ENCODE measurements around the gene MRPL20. TPM values are rescaled to one million over a fixed set of nuclear protein-coding genes. Genes with fewer than 3 reads are reported as not detected.
A peak's percentile ranks its signal among the peaks of the same experiment; 100 is the strongest.
"Not testable (repeated sequence)": the region's sequence is repeated elsewhere in the genome, so short reads cannot be mapped to it uniquely, and the experiment has no call there.

The MRPL20 gene
- total RNA-seq, 1 experiment from 2014 or later: 236 TPM

DNA sequence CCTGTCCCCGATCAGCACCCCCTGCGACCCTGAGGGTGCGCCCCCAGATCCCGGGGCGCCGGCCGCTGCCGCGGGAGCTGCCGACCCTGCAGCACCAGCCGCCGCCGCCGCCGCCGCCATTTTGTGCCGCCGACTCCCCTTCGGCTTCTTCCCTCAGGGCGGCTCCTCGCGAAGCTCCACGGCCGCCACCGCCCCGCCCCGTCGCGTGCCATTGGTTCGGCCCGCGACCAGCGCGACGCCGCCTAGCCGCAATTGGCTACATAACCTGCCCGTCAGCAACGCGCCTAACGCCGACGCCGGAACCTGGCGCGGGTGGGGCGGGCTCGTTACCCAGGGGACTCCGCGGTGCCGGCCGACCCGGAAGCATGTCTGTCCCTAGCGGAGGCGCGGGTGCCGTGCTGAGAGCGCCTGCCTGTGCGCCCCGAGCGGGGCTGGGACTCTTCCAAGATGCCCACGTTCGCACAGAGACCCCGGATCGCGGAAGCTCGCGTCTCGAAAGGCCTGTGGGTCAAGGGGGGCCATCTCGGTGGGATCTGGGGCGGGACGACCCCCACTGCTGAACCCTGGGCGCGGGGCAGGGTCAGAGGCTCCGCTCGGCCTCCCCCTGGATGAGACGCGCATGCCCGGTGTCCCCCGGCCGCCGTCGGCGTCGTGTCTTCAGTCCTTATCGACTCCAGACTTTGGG lies 7.8 kb downstream of the MRPL20 start, which contains the start of gene CCNL2:
TSS of gene CCNL2 (minus strand) at position 149 of the 685 bp plus-strand sequence. CDS start at position 120, 29 bp downstream.
- H3K4me1 ChIP-seq: peaks cover 14% of the 10 kb centered on the region
- peak; percentile 99 to 100 for DNase-seq
- peaks cover 60% of the 10 kb centered on the region for H3K36me3 ChIP-seq
- no peaks in the 10 kb centered on the region for H3K9me3 ChIP-seq (replicated peaks)
- no peaks in the 10 kb centered on the region for H3K27me3 ChIP-seq
- peak within 1 kb of the TSS; percentile 52 for H3K27ac ChIP-seq
- H3K4me3 ChIP-seq: peak within 1 kb of the TSS; percentile 89

DNA sequence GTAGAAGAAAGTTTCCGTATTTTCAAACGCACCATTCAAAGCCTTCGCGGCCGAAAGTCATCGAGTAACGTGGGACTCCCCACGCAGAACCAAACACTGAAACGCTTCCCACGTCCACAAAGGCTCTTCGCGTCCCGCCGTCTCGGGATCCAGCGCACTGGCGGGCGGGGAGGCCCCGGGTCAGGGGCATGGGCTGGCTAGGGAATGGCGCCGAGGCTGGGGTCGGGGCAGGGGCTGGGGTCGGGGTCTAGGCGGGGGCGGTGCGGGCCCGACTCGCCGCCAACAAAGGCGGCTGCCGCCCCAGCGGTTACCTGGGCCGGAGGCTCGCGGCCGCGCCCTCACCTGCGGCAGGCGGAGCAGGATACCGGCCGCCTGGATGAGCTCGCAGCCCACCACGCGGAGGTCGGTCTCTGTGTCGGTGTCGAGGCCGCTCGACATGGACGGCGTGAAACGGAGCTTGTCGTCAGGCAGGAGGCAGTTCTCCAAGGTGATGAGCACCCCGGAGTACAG lies 8.4 kb downstream of the MRPL20 start:
- Histone ChIP-seq H3K27ac (peak overlapping the region; percentile 39; the same call in 1 of the 2 replicates), H3K4me1 (peaks cover 14% of the 10 kb centered on the region), H3K4me3 (peak overlapping the region; percentile 89), H3K36me3 (peaks cover 65% of the 10 kb centered on the region), H3K27me3 (no peaks in the 10 kb centered on the region), H3K9me3 (replicated peaks) (no peaks in the 10 kb centered on the region)
- DNase-seq: no peak

DNA sequence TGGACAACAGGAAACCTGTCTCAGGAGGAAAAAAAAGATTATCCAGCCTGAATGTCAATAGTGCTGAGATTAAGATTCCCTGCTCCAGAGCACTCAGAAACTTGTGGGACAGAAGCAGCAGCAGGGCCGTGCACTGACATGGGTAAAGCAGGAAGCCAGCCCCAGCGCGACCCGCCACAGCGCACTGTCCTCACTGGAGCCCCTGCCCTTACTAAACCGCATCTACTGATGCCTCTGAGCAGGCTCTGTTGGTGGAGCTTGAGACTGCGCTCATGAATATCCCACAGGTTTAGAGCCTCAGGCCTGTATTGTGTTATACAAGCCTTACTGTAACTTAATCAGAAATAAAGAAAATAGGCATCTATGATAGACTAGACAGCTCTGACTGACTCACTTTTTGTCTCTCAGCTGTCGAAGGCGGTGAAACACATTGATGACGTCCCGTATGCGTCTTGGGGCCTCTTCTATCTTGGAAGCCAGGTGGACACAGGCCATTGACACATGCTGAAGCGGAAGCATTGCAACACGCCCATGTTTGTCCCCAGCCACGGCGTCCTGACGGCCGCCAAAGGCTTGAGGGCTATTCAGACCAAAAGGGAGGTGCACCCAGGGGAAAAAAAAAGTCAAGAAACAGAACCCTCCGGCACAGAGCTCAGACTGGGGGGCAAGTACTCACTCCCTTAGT lies 9.1 kb downstream of the MRPL20 start:
- H3K27ac ChIP-seq: no peak overlapping the region
- H3K36me3 ChIP-seq: peaks cover 69% of the 10 kb centered on the region
- H3K4me1 ChIP-seq: peaks cover 14% of the 10 kb centered on the region
- peak overlapping the region; percentile 89 for H3K4me3 ChIP-seq
- no peaks in the 10 kb centered on the region for H3K9me3 ChIP-seq (replicated peaks)
- DNase-seq: no peak
- no peaks in the 10 kb centered on the region for H3K27me3 ChIP-seq

DNA sequence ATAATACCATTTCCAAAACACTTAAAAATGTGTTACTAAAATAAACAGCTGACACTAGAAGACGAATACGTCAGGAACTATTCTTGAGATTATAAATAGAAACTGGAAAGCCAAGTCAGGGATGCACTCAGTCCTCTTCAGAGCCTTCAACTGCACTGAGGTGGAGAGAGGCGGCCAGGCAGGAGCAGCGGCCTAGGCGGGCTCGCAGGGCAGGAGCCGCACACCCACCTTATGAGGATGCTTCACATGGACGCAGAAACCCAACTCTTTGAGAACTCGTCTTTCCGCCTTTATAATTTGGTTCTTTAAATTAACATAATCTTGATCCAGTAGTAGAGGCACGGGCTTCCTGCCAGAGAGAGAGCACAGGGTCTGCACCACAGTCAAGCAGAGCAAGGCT lies 11.9 kb downstream of the MRPL20 start:
- H3K9me3 ChIP-seq (replicated peaks): no peaks in the 10 kb centered on the region
- peaks cover 7% of the 10 kb centered on the region; the same call in 1 of the 2 replicates for H3K4me1 ChIP-seq
- no peak for DNase-seq
- H3K27ac ChIP-seq: no peak overlapping the region
- H3K36me3 ChIP-seq: peaks cover 72% of the 10 kb centered on the region
- no peak overlapping the region for H3K4me3 ChIP-seq
- H3K27me3 ChIP-seq: no peaks in the 10 kb centered on the region

DNA sequence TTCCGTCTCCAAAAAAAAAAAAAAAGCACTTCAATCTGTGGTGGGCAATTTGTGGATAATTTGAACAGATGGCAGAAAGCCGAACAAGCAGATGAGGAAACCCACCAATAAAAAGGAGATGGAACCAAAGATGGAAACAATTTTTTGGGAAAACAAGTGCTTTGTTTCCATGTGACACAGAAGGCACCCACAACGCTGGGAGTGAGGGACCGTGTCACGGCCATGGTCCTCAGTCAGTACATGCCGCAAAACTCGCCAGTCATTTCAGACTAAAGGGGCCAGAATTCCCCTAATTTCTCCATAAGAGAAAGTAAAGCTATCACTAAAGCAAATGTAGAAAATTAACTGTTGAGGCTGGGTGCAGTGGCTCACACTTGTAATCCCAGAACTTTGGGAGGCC lies 13.0 kb downstream of the MRPL20 start:
- DNase-seq: no peak
- Histone ChIP-seq H3K9me3 (replicated peaks) (no peaks in the 10 kb centered on the region), H3K4me3 (no peak overlapping the region), H3K36me3 (peaks cover 82% of the 10 kb centered on the region), H3K4me1 (peaks cover 7% of the 10 kb centered on the region; the same call in 1 of the 2 replicates), H3K27me3 (no peaks in the 10 kb centered on the region), H3K27ac (no peak overlapping the region)

DNA sequence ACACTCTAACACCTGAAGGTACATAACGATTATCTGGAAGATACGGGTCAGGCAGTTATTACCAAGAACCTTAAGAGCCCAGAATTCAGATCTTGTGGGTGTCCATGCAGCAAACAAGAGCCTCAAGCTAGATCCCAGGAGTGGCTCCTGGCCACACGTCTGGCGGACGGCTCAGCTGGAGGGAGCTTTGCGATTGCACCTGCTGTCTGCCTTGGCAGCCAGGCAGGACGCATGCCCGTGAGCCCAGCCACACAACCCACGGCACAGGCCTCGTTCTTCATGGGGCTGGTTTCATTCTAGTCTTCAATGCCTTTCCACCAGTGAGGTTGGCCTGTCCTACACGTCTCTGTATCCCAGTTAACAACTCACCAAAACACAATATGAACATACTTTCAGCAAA lies 13.7 kb downstream of the MRPL20 start:
- no peak for DNase-seq
- H3K9me3 ChIP-seq (replicated peaks): no peaks in the 10 kb centered on the region
- H3K4me3 ChIP-seq: no peak overlapping the region
- H3K27ac ChIP-seq: no peak overlapping the region
- peaks cover 89% of the 10 kb centered on the region for H3K36me3 ChIP-seq
- peaks cover 7% of the 10 kb centered on the region; the same call in 1 of the 2 replicates for H3K4me1 ChIP-seq
- no peaks in the 10 kb centered on the region for H3K27me3 ChIP-seq

DNA sequence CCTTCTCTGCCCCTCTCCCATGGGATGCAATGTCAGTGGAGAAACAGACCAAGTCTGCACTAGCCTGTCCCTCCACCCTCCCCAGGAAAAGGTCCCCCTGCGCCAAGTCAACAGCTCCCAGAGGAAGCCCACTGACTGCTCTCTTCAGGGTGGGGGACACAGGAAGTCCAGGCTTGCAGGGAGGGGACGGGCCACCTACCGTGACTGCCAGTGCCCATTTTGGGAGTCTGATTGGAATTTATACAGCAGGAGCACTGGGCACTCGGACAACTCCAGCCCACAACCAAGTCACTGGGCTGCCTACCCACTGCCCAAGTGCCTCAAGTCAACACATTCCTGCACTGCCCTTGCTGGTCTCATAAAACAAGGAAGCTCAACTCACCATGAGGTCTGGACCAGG lies 14.1 kb downstream of the MRPL20 start:
- no peak overlapping the region for H3K4me3 ChIP-seq
- no peaks in the 10 kb centered on the region for H3K9me3 ChIP-seq (replicated peaks)
- DNase-seq: no peak
- H3K36me3 ChIP-seq: peaks cover 92% of the 10 kb centered on the region
- no peak overlapping the region for H3K27ac ChIP-seq
- H3K4me1 ChIP-seq: peaks cover 5% of the 10 kb centered on the region; the same call in 1 of the 2 replicates
- H3K27me3 ChIP-seq: no peaks in the 10 kb centered on the region

DNA sequence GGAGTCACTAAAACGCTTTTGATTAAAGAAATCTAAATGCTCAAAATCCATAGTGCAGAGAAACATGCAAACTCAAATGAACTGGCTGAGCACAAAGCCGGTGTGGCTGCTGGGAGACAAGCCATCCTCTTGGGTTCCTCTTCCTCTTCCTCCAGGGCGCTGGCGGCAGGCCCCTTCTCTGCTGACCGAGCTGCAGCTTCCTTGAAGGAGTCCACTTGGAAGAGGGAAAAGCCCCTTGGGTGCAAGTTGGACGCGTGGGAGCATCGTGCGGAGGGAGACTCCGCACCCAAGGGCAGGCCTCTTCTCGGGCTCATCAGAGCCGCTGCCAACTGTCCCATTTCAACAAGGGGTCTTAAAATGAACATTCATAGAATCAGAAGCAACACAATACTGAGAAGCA lies 15.9 kb downstream of the MRPL20 start:
- H3K36me3 ChIP-seq: peaks cover 95% of the 10 kb centered on the region
- H3K27me3 ChIP-seq: no peaks in the 10 kb centered on the region
- H3K4me1 ChIP-seq: no peaks in the 10 kb centered on the region; the same call in 1 of the 2 replicates
- H3K27ac ChIP-seq: no peak overlapping the region
- H3K4me3 ChIP-seq: no peak overlapping the region
- DNase-seq: no peak
- H3K9me3 ChIP-seq (replicated peaks): no peaks in the 10 kb centered on the region

DNA sequence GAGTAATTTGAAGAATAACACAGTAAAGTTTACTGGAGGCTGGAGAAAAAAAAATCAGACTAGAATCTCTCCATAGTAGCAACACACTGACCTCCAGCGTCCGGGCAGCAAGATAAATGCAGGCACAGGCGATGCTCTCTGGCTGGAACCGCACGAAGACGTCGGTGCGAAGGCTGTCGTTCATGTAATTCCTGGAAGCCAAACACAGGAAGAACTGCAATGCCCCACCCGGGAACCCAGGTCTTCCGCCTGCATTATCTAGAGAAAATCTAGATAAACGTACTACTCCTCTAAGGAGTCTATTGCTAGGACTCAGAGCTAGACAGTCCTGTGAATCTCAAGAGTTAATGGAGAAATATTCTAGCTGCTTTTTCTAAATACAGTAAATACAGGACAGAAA lies 16.4 kb downstream of the MRPL20 start:
- DNase-seq: no peak
- Histone ChIP-seq H3K4me1 (no peaks in the 10 kb centered on the region; the same call in 1 of the 2 replicates), H3K36me3 (peaks cover 98% of the 10 kb centered on the region), H3K27me3 (no peaks in the 10 kb centered on the region), H3K27ac (no peak overlapping the region), H3K4me3 (no peak overlapping the region), H3K9me3 (replicated peaks) (no peaks in the 10 kb centered on the region; the same call in 1 of the 2 replicates)

DNA sequence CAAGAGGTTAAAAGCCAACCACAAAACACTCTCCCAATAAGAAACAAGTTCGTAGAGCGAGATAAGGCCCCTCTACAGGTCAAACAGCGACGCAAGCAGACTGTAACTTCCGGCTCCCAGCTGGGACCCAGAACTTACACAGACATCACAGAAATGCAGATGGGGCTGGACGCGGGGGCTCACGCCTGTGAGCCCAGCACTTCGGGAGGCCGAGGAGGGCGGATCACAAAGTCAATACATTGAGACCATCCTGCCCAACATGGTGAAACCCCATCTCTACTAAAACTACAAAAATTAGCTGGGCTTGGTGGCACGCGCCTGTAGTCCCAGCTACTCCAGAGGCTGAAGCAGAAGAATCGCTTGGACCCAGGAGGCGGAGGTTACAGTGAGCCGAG lies 19.0 kb downstream of the MRPL20 start:
- no peaks in the 10 kb centered on the region for H3K27me3 ChIP-seq
- H3K4me3 ChIP-seq: no peak overlapping the region
- no peak for DNase-seq
- peaks cover 4% of the 10 kb centered on the region for H3K9me3 ChIP-seq (replicated peaks)
- H3K4me1 ChIP-seq: no peaks in the 10 kb centered on the region; the same call in 1 of the 2 replicates
- H3K27ac ChIP-seq: no peak overlapping the region
- peaks cover 90% of the 10 kb centered on the region for H3K36me3 ChIP-seq

DNA sequence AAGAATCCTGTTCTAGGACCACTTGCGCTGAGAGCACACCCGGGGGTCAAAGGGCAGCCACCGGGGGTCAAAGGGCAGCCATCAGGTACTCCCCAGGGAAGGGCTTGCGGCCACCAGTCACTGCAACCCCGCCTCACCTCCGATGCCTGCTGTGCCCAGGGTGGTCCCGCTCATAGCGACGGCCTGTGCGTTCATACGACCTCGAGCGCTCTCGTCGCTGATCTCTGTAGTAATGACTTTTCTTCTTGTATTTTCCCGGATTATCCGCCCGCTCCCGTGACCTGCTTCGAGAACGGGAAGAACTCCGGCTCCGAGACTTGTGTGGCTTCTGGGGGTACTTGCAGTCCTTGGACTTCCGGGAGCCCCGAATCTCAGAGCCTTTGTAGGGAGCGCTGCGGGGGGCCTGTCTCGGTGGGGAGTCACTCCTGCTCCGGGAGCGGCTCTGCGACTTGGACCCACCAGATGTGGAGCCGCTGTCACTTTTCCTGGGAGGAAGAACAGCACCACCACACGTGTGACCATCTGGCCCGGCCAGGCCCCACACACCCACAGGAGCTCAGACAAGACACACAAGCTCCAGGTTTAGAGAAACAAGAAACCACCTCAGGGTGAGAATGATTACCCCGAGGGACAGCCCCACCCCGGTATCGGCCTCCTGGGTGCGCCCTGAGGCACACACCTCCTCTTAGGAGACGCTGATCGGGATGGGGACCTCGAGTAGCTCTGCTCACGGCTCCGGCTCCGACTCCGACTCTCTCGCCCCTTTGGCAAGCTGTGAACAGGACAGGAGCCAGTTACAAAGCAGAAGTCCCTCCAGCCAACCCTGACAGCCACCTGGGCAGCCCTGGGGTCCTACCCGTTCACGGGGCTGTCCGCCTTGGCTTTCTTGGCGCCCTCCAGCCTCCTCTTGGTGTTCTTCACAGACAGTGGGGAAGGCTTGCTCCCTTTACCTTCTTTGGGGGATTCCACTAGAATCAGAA lies 19.7 kb downstream of the MRPL20 start:
- Histone ChIP-seq H3K9me3 (replicated peaks) (peaks cover 4% of the 10 kb centered on the region), H3K4me3 (no peak overlapping the region), H3K27ac (no peak overlapping the region), H3K27me3 (no peaks in the 10 kb centered on the region), H3K36me3 (peaks cover 84% of the 10 kb centered on the region), H3K4me1 (no peaks in the 10 kb centered on the region; the same call in 1 of the 2 replicates)
- DNase-seq: no peak

DNA sequence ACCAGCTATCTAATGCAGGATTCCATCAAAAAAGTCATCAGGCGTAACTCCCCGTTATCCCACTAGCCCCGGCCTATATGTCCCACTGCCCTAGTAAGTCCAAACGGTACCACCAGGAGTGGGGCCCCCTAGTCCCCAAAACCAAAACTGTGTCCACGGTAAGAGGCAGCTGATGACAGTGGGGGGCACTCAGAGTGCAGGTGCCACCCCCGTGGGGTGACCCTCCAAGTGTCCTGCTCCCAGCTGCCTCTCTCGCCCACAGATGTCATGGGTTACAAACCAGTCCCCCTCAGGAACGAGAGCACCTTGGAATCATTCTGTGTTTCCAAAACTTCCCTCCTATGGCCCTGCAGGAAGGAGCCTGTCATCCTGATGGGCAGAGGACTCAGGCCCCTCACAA lies 21.2 kb downstream of the MRPL20 start:
- Histone ChIP-seq H3K4me1 (no peaks in the 10 kb centered on the region; the same call in 1 of the 2 replicates), H3K4me3 (no peak overlapping the region), H3K36me3 (peaks cover 69% of the 10 kb centered on the region), H3K27me3 (no peaks in the 10 kb centered on the region), H3K9me3 (replicated peaks) (peaks cover 4% of the 10 kb centered on the region), H3K27ac (no peak overlapping the region)
- no peak for DNase-seq

DNA sequence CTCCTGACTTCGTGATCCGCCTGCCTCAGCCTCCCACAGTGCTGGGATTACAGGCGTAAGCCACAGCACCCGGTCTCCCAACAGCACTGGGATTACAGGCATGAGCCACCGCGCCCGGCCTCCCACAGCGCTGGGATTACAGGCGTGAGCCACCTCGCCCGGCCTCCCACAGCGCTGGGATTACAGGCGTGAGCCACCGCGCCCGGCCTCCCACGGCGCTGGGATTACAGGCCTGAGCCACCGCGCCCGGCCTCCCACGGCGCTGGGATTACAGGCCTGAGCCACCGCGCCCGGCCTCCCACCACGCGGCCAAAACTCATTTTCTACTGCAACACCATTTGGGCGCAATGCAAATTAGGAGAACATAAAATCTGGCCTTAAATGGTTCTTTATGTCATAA lies 21.8 kb downstream of the MRPL20 start:
- H3K36me3 ChIP-seq: peaks cover 63% of the 10 kb centered on the region
- not testable (repeated sequence) for H3K4me3 ChIP-seq; H3K9me3 ChIP-seq (replicated peaks); H3K4me1 ChIP-seq; H3K27me3 ChIP-seq; H3K27ac ChIP-seq; DNase-seq

DNA sequence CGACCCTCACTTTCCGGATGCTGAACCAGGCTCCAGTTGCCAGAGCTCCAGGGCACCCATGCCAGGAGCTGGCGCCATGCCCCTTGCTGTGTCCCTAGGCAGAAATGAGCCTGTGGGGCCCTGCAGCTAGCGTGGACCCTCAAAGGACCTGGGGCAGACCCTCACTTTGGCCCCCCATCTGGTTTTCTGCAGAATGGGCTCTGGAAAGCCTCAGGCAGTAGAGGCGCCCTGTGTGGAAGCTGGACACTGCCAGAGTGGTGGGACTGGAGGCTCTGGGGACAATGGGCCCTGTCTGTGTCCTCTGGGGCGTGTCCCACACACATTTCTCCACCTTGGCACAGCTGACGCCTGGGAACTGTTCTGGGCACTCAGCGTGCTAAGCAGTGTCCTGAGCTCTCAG lies 25.8 kb downstream of the MRPL20 start:
- H3K4me3 ChIP-seq: no peak overlapping the region
- no peak overlapping the region for H3K27ac ChIP-seq
- H3K9me3 ChIP-seq (replicated peaks): peaks cover 4% of the 10 kb centered on the region
- H3K36me3 ChIP-seq: peaks cover 23% of the 10 kb centered on the region
- H3K27me3 ChIP-seq: no peaks in the 10 kb centered on the region
- H3K4me1 ChIP-seq: peaks cover 6% of the 10 kb centered on the region
- DNase-seq: no peak
